HG03354 (cell line): ENCODE results near the gene TVP23C.

Experiments
- ATAC-seq: cut with Tn5 transposase; IDR thresholded peaks from one replicate; pipeline ENCODE4 v1.9.1; 2021; ENCODE audit warnings: mild to moderate bottlenecking; ENCODE audit not compliant: unreplicated experiment, poor library complexity, severe bottlenecking

Gene TVP23C

GRCh38 chr17:15472891-15473290, 90.4 kb downstream of the TVP23C start:
- no peak for ATAC-seq

- no peak for ATAC-seq
Measured at GRCh38 chr17:15470536-15470935, 92.7 kb downstream of the TVP23C start.

- ATAC-seq = no peak
Measured at GRCh38 chr17:15469260-15469659, 94.0 kb downstream of the TVP23C start.

- no peak for ATAC-seq
Measured at GRCh38 chr17:15468126-15468525, 95.2 kb downstream of the TVP23C start.

- no peak for ATAC-seq
Measured at GRCh38 chr17:15467592-15467991, 95.7 kb downstream of the TVP23C start, which contains the start of gene CDRT4. Gene CDRT4 (minus strand): TSS chr17:15467621. CDS start chr17:15440238, 27,383 bp downstream.

- ATAC-seq = no peak
Measured at GRCh38 chr17:15466131-15466530, 97.2 kb downstream of the TVP23C start.

- no peak for ATAC-seq
Measured at GRCh38 chr17:15465045-15465701, 98.1 kb downstream of the TVP23C start.

- no peak for ATAC-seq
Measured at GRCh38 chr17:15464231-15464985, 98.9 kb downstream of the TVP23C start.

- no peak for ATAC-seq
Measured at GRCh38 chr17:15462976-15463772, 100.1 kb downstream of the TVP23C start.

GRCh38 chr17:15457723-15458094, 105.6 kb downstream of the TVP23C start:
- no peak for ATAC-seq

GRCh38 chr17:15456972-15457722, 106.1 kb downstream of the TVP23C start:
- no peak for ATAC-seq

GRCh38 chr17:15456496-15456895, 106.8 kb downstream of the TVP23C start:
- no peak for ATAC-seq

GRCh38 chr17:15454346-15454745, 108.9 kb downstream of the TVP23C start:
- no peak for ATAC-seq

- ATAC-seq = no peak
Measured at GRCh38 chr17:15453782-15454181, 109.5 kb downstream of the TVP23C start.

- ATAC-seq = no peak
Measured at GRCh38 chr17:15453246-15453645, 110.0 kb downstream of the TVP23C start.

- no peak for ATAC-seq
Measured at GRCh38 chr17:15452746-15453145, 110.5 kb downstream of the TVP23C start.
